ENCODE measurements around the gene PLPP4. TPM values are rescaled to one million over a fixed set of nuclear protein-coding genes. Genes with fewer than 3 reads are reported as not detected.

The PLPP4 gene
- polyA plus RNA-seq, 3 donors = not detected

GRCh38 chr10:120616311-120616911 is 159.4 kb downstream of the PLPP4 start:
- Histone ChIP-seq H3K4me2 (replicated peaks; ENCODE audit: extremely low read depth, low read length, poor library complexity, severe bottlenecking) (no peak overlapping the region), H3K4me1 (ENCODE audit: control insufficient read depth in 1 of 2, insufficient read depth in 2 of 2, low read length in 2 of 2) (no peaks in the 10 kb centered on the region), H2AFZ (ENCODE audit: insufficient read depth, low read depth, low read length, poor library complexity, severe bottlenecking) (no peak overlapping the region), H3K36me3 (replicated peaks in 1 of 2; ENCODE audit: control insufficient read depth in 1 of 2, insufficient read depth in 2 of 2, low read length in 2 of 2) (no peaks in the 10 kb centered on the region), H3K79me2 (ENCODE audit: insufficient read depth, low read length) (no peaks in the 10 kb centered on the region), H3K27ac (ENCODE audit: low read depth in 1 of 2, low read length in 2 of 2) (no peak overlapping the region), H3K9ac (ENCODE audit: insufficient read depth, low read length, poor library complexity, severe bottlenecking) (no peak overlapping the region), H4K20me1 (ENCODE audit: insufficient read depth, low read length) (no peaks in the 10 kb centered on the region), H3K27me3 (ENCODE audit: control insufficient read depth in 2 of 2, insufficient read depth in 2 of 2, low read length in 2 of 2) (no peaks in the 10 kb centered on the region), H3K4me3 (replicated peaks in 1 of 3; ENCODE audit: low read depth in 2 of 3, low read length in 3 of 3) (no peak overlapping the region), H3K9me3 (replicated peaks in 1 of 2; ENCODE audit: control insufficient read depth in 1 of 2, insufficient read depth in 1 of 2, low read length in 2 of 2) (peaks cover 0 to 9% of the 10 kb centered on the region in 2 donors)
- WGBS (ENCODE audit: insufficient coverage) = no CpG with 5 or more reads among the region's 3 CpGs
- intact Hi-C loops (cut with micrococcal nuclease) = no loop called here
- Mint-ChIP-seq H3K4me3 (no peak overlapping the region), H3K27me3 (ENCODE audit: low read depth in 3 of 3) (peaks cover 0 to 2% (median 0%) of the 10 kb centered on the region in 3 donors), H3K27ac (no peak overlapping the region), H3K36me3 (no peaks in the 10 kb centered on the region), H3K9me3 (peaks cover 7 to 15% (median 8%) of the 10 kb centered on the region in 7 donors), H3K4me1 (no peaks in the 10 kb centered on the region)
- TF ChIP-seq CTCF (IDR thresholded peaks at IDR 0.05) = no peak
- no peak for DNase-seq

GRCh38 chr10:120628197-120628596 is 171.2 kb downstream of the PLPP4 start:
- intact Hi-C loops (cut with micrococcal nuclease) = no loop called here
- Mint-ChIP-seq H3K4me3 (no peak overlapping the region), H3K36me3 (no peaks in the 10 kb centered on the region), H3K4me1 (no peaks in the 10 kb centered on the region), H3K9me3 (peaks cover 0 to 4% (median 2%) of the 10 kb centered on the region in 7 donors), H3K27me3 (ENCODE audit: low read depth in 3 of 3) (peaks cover 0 to 5% (median 2%) of the 10 kb centered on the region in 3 donors), H3K27ac (no peak overlapping the region)
- DNase-seq = no peak
- no CpG with 5 or more reads among the region's 1 CpG for WGBS (ENCODE audit: insufficient coverage)
- TF ChIP-seq CTCF (IDR thresholded peaks at IDR 0.05) = no peak
- Histone ChIP-seq H3K4me2 (replicated peaks; ENCODE audit: extremely low read depth, low read length, poor library complexity, severe bottlenecking) (no peak overlapping the region), H3K36me3 (replicated peaks in 1 of 2; ENCODE audit: control insufficient read depth in 1 of 2, insufficient read depth in 2 of 2, low read length in 2 of 2) (no peaks in the 10 kb centered on the region), H3K27ac (ENCODE audit: low read depth in 1 of 2, low read length in 2 of 2) (no peak overlapping the region), H4K20me1 (ENCODE audit: insufficient read depth, low read length) (no peaks in the 10 kb centered on the region), H3K79me2 (ENCODE audit: insufficient read depth, low read length) (no peaks in the 10 kb centered on the region), H3K4me1 (ENCODE audit: control insufficient read depth in 1 of 2, insufficient read depth in 2 of 2, low read length in 2 of 2) (no peaks in the 10 kb centered on the region), H3K9ac (ENCODE audit: insufficient read depth, low read length, poor library complexity, severe bottlenecking) (no peak overlapping the region), H3K4me3 (replicated peaks in 1 of 3; ENCODE audit: low read depth in 2 of 3, low read length in 3 of 3) (no peak overlapping the region), H3K27me3 (ENCODE audit: control insufficient read depth in 2 of 2, insufficient read depth in 2 of 2, low read length in 2 of 2) (no peaks in the 10 kb centered on the region), H2AFZ (ENCODE audit: insufficient read depth, low read depth, low read length, poor library complexity, severe bottlenecking) (no peak overlapping the region), H3K9me3 (replicated peaks in 1 of 2; ENCODE audit: control insufficient read depth in 1 of 2, insufficient read depth in 1 of 2, low read length in 2 of 2) (no peaks in the 10 kb centered on the region)

Measured in CD14-positive monocyte (primary cell).